NCI-H187 treated with DMSO at 0.1 percent for 48 hours (cell line): ENCODE data around the gene GCC1.

Experiments
- DNase-seq: peaks from one replicate; lab custom pipeline; 2025; lab: John Stamatoyannopoulos, UW

Gene GCC1

DNA sequence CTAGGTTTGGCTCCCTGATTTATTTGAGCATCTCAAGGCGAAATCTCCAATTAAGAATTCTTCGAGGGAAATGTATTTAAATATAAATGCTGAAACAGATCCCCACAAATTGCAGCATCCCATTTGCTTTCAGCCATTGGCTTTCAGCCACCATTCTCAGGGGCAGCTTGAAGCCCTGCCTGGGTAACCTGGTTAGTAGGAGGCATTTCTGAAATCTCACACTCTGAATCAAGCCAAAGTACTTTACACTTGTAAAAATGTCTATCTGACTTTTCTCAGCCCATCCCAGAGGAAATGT is 49.1 kb downstream of the GCC1 start:
- DNase-seq: no peak

DNA sequence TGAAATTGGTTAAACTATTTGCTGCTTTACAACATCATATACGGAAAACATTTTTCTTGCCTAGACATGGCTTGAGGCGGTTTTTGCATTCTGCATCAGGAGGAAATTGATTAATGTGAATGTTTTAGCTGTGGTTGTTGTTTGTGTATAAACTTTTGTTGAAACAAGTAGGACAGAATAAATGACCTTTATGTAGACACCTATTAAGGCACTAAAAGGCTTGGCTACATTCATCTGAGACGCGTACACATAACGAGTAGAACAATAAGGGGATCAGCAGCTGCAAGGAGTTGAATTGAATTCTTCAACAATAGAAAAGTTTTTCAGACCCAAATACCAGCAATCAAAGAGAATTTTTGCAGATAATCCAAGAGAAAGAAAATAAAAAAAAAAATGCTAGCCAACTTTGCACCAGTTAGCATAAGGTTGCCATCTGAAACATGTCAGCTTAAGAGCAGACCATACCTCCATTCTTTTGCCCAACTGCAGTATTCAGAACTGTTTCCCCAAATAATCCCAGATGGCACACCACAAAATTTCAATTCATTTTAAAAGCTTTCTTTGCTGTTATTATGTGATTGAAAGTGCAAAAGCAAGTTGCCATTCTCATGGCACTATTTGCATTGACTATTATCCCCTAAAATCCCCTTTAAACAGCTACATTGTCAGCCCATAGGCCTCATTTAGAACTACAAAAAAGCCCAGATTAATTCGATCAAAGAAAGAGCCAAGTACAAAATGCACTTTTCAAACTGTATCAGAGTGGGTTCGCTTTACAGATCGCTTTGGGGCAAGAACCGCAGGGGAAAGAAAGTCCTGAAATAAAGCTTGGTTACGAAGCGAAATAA is 49.6 kb downstream of the GCC1 start:
- no peak for DNase-seq

DNA sequence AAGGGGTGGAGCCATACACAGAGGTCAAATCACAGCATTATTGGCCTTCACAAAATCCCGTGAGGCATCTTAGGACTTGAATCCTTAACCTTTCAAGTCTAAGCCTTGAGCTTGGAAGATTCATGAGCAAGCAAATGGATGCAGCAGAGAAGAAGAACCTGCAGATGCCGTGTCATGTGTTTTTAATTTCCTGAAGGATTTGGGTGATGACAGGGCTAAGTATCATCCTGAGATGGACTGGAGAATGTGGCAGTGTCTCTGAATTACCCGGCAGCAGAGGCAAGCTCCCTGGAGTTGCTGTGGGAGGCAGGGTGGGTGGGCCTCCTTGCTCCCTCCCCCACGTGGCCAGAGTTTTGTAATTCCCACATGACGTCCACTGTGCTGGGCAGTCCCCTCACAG is 50.8 kb downstream of the GCC1 start:
- DNase-seq: no peak

DNA sequence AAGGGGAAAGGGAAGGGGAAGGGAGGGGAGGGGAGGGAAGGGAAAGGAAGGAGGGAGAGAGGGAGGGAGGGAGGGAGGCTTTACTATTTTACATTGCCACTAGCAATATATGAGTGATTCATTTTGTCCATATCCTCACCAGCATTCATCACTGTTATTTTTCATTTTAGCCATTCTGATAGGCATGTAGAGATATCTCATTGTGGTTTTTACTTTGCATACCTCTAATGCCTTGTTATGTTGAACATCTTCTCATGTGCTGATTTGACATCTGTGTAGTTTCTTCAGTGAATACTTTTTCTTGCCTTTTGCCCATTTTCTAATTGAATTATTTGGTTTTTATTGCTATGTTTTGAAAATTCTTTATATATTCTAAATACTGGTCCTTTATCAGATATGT is 52.7 kb downstream of the GCC1 start:
- no peak for DNase-seq

DNA sequence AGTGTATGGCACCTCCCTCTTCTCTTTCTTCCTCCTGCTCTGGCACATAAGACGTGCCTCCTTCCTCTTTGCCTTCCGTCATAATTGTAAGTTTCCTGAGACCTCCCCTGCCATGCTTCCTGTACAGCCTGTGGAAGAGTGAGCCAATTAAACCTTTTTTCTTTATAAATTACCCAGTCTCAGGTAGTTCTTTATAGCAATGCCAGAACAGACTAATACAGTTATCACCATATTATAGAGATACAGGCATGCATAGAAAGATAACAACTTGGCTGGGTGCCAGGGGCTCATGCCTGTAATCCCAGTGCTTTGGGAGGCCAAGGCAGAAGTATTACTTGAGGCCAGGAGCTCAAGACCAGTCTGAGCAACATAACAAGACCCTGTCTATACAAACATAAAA is 53.2 kb downstream of the GCC1 start:
- no peak for DNase-seq
